ENCODE data around the gene ADGRE1. TPM values are rescaled to one million over a fixed set of nuclear protein-coding genes. Genes with fewer than 3 reads are reported as not detected.

Gene ADGRE1
- total RNA-seq, 4 donors from 2014 or later = 0.17 to 0.33 TPM; not detected in 2

DNA sequence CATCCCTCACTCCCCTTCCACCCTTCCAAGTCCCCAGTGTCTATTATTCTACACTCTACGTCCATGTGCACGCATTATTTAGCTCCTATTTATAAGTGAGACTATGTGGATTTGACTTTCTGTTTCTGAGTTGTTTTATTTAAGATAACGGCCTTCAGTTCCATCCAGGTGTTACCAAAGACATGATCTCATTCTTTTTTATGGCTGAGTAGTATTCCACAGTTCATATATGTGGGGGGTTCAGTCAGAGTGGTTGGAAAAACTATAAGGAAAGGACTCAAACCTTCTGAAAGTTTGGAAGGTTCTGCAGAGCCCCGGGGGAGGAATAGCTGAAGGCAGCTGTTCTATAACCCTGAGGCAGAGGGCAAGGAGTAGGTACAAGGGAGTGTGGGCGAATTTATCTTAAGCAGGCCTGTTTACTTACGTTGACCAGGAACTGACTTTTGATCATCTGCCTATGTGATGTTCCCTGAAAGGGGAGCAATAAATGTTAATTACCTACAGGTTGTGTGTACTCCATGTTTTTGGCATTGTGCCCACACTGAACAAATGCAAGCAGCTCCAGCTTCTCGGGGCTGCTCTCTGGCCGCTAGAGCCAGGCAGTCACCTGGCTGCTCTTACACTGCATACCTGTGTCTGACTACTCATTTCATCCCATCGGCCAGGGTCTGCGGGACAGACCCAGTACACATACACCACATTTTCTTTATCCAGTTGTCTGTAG, 13.5 kb upstream of the ADGRE1 start:
- no peaks in the 10 kb centered on the region for H3K36me3 ChIP-seq
- intact Hi-C loops (cut with DNase I) = no loop called here
- H3K9me3 ChIP-seq = peaks cover 0 to 3% (median 2%) of the 10 kb centered on the region in 4 donors
- WGBS = 90% methylated on average over 10 of the region's 10 CpGs
- H3K27ac ChIP-seq (replicated peaks in 1 of 4) = no peak overlapping the region
- TF ChIP-seq, protein P1, sequence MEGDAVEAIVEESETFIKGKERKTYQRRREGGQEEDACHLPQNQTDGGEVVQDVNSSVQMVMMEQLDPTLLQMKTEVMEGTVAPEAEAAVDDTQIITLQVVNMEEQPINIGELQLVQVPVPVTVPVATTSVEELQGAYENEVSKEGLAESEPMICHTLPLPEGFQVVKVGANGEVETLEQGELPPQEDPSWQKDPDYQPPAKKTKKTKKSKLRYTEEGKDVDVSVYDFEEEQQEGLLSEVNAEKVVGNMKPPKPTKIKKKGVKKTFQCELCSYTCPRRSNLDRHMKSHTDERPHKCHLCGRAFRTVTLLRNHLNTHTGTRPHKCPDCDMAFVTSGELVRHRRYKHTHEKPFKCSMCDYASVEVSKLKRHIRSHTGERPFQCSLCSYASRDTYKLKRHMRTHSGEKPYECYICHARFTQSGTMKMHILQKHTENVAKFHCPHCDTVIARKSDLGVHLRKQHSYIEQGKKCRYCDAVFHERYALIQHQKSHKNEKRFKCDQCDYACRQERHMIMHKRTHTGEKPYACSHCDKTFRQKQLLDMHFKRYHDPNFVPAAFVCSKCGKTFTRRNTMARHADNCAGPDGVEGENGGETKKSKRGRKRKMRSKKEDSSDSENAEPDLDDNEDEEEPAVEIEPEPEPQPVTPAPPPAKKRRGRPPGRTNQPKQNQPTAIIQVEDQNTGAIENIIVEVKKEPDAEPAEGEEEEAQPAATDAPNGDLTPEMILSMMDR (IDR thresholded peaks at IDR 0.05) = no peak
- TF ChIP-seq POLR2AphosphoS5 (IDR thresholded peaks at IDR 0.05) (no peak), POLR2A (IDR thresholded peaks at IDR 0.05; ENCODE audit: low read depth) (no peak), EP300 (IDR thresholded peaks at IDR 0.05) (no peak)
- H3K4me1 ChIP-seq = no peaks in the 10 kb centered on the region
- H3K27me3 ChIP-seq = peaks cover 0 to 42% (median 0%) of the 10 kb centered on the region in 4 donors
- H3K4me3 ChIP-seq = no peak overlapping the region
- no peak for DNase-seq (ENCODE audit: extremely low spot score)

- DNase-seq (ENCODE audit: extremely low spot score) = no peak
- H3K9me3 ChIP-seq = peaks cover 0 to 12% (median 11%) of the 10 kb centered on the region in 4 donors
- H3K36me3 ChIP-seq = no peaks in the 10 kb centered on the region
- WGBS = 85% methylated on average over 2 of the region's 2 CpGs
- H3K27me3 ChIP-seq = peaks cover 0 to 43% (median 0%) of the 10 kb centered on the region in 4 donors
- TF ChIP-seq POLR2AphosphoS5 (IDR thresholded peaks at IDR 0.05) (no peak), EP300 (IDR thresholded peaks at IDR 0.05) (no peak), POLR2A (IDR thresholded peaks at IDR 0.05; ENCODE audit: low read depth) (no peak)
- TF ChIP-seq, protein P1 (IDR thresholded peaks at IDR 0.05) = no peak
- intact Hi-C loops (cut with DNase I) = no loop called here
- no peak overlapping the region for H3K27ac ChIP-seq (replicated peaks in 1 of 4)
- H3K4me1 ChIP-seq = no peaks in the 10 kb centered on the region
- no peak overlapping the region for H3K4me3 ChIP-seq
Observed at GRCh38 chr19:6875218-6875617, 12.2 kb upstream of the ADGRE1 start.

DNA sequence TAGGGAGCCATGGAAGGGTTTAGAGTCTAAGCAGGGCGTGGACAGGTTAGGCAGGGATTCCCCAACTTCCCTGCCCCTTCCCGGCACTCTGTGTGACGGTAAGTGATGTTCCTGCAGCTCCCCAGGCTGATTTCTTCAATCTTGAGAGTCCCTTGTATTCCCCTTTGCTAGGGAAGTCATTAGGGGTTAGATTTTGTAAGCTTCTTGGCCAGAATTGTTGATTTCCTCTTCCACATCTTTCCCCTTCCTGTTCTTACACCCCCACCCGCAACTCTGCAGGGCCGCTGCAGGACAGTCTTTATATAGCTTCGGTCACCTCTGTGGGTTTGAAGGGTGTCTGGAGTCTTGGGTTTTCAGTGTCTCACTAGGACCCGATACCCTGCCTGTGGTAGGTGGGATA, 10.6 kb upstream of the ADGRE1 start:
- Histone ChIP-seq H3K27ac (replicated peaks in 1 of 4) (no peak overlapping the region), H3K4me1 (no peaks in the 10 kb centered on the region), H3K9me3 (peaks cover 0 to 12% (median 11%) of the 10 kb centered on the region in 4 donors), H3K36me3 (no peaks in the 10 kb centered on the region), H3K4me3 (no peak overlapping the region), H3K27me3 (peaks cover 0 to 44% (median 0%) of the 10 kb centered on the region in 4 donors)
- TF ChIP-seq POLR2A (IDR thresholded peaks at IDR 0.05; ENCODE audit: low read depth) (no peak), POLR2AphosphoS5 (IDR thresholded peaks at IDR 0.05) (no peak), EP300 (IDR thresholded peaks at IDR 0.05) (no peak)
- TF ChIP-seq, protein P1 (IDR thresholded peaks at IDR 0.05) = no peak
- intact Hi-C loops (cut with DNase I) = no loop called here
- 65% methylated on average over 7 of the region's 7 CpGs for WGBS
- no peak for DNase-seq (ENCODE audit: extremely low spot score)

DNA sequence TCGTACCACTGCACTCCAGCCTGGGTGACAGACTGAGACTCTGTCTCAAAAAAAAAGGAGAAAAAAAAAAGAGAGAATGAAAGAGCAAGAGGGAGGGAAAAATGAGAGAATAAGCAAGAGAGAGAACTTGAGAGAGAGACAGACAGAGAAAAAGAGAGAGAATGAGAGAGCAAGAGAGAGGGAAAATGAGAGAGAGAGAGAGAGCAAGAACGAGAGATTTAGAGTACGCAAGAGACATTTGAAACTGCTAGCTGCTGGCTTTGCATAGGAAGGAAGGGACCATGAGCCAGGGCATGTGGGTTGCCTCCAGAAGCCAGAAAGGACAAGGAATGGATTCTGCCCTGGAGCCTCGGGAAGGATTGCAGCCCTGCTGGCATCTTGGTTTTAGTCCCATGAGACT, 9.6 kb upstream of the ADGRE1 start:
- Histone ChIP-seq H3K4me3 (no peak overlapping the region), H3K4me1 (no peaks in the 10 kb centered on the region), H3K9me3 (peaks cover 0 to 12% (median 11%) of the 10 kb centered on the region in 4 donors), H3K36me3 (no peaks in the 10 kb centered on the region), H3K27me3 (peaks cover 0 to 44% (median 0%) of the 10 kb centered on the region in 4 donors), H3K27ac (replicated peaks in 1 of 4) (no peak overlapping the region)
- no peak for DNase-seq (ENCODE audit: extremely low spot score)
- intact Hi-C loops (cut with DNase I) = no loop called here
- WGBS = 84% methylated on average over 4 of the region's 4 CpGs
- no peak for TF ChIP-seq POLR2AphosphoS5 (IDR thresholded peaks at IDR 0.05)
- no peak for TF ChIP-seq EP300 (IDR thresholded peaks at IDR 0.05)
- TF ChIP-seq, protein P1 (IDR thresholded peaks at IDR 0.05) = no peak
- TF ChIP-seq POLR2A (IDR thresholded peaks at IDR 0.05; ENCODE audit: low read depth) = no peak

Measured in esophagus muscularis mucosa (tissue), 4 donors.